ENCODE data around the gene CXorf65. TPM values are rescaled to one million over a fixed set of nuclear protein-coding genes. Genes with fewer than 3 reads are reported as not detected.

CXorf65 gene
- total RNA-seq, 2 donors from 2014 or later, result not detected

DNA sequence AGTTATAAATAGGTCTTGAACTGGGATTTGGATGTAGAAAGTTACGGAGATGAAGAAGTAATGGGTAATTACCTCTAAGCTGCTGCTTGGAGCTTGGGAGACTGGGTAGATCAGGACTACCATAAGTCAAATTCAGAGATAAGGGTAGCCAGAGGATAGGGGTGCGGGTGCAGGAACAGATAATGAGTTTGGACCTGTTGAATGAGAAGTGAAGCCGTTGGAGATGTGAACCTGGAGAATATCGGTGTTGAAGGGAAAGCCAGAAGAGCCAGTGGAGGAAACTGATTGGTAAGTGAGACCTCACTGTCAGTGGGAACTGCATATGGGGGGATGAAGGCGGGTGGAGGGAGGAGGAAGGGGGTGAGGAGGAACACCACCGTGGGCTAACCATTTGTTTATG lies 11.5 kb downstream of the CXorf65 start:
- TF ChIP-seq, protein P1, sequence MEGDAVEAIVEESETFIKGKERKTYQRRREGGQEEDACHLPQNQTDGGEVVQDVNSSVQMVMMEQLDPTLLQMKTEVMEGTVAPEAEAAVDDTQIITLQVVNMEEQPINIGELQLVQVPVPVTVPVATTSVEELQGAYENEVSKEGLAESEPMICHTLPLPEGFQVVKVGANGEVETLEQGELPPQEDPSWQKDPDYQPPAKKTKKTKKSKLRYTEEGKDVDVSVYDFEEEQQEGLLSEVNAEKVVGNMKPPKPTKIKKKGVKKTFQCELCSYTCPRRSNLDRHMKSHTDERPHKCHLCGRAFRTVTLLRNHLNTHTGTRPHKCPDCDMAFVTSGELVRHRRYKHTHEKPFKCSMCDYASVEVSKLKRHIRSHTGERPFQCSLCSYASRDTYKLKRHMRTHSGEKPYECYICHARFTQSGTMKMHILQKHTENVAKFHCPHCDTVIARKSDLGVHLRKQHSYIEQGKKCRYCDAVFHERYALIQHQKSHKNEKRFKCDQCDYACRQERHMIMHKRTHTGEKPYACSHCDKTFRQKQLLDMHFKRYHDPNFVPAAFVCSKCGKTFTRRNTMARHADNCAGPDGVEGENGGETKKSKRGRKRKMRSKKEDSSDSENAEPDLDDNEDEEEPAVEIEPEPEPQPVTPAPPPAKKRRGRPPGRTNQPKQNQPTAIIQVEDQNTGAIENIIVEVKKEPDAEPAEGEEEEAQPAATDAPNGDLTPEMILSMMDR (conservative IDR thresholded peaks at IDR 0.05), result no peak
- Histone ChIP-seq H3K9me3 (ENCODE audit: control insufficient read depth, low read length) (no peaks in the 10 kb centered on the region), H3K9ac (ENCODE audit: extremely low read depth, low read length, poor library complexity, severe bottlenecking) (peak overlapping the region; percentile 15), H3K36me3 (ENCODE audit: control insufficient read depth, insufficient read depth, low read length) (no peaks in the 10 kb centered on the region), H3K27ac (ENCODE audit: low read depth, low read length) (no peak overlapping the region), H3K27me3 (ENCODE audit: control insufficient read depth, insufficient read depth, low read length, poor library complexity, severe bottlenecking) (no peaks in the 10 kb centered on the region), H3K4me3 (ENCODE audit: low read length) (peak overlapping the region; percentile 82), H3K4me1 (ENCODE audit: control insufficient read depth, insufficient read depth, low read length) (no peaks in the 10 kb centered on the region)
- peak overlapping the region; percentile 70 for H3K4me3 Mint-ChIP-seq
- H3K4me1 Mint-ChIP-seq, result peaks cover 13% of the 10 kb centered on the region
- peaks cover 21% of the 10 kb centered on the region for H3K27me3 Mint-ChIP-seq (ENCODE audit: insufficient read depth)
- H3K27ac Mint-ChIP-seq, result no peak overlapping the region
- no peaks in the 10 kb centered on the region for H3K36me3 Mint-ChIP-seq (ENCODE audit: low read depth)
- peaks cover 55% of the 10 kb centered on the region for H3K9me3 Mint-ChIP-seq
- 43 to 47% methylated on average over 3 to 4 of the region's 6 CpGs for WGBS, 2 experiments (ENCODE audit: insufficient coverage in 1 of 2, insufficient read length in 1 of 2)
- DNase-seq, result no peak

DNA sequence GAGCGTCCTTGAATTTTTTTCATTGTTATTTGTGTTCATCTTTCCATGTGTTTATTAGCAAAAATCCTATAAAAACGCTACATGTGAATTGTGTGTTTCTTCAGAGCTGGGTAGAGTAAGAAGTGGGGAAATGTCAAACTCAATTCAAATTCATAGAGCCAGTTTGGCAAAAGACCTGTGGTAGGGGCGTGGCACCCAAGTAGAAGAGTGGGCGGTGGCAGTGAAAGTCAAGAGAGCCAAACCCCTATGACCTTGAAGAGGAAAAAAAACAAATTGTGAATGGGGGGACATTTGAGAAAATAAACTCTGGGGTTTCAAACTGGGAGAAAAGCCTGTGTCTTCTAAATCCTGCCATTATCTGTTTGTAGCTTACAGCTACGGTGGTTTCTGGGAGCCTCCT lies 15.3 kb downstream of the CXorf65 start:
- Histone ChIP-seq H3K27me3 (ENCODE audit: control insufficient read depth, insufficient read depth, low read length, poor library complexity, severe bottlenecking) (no peaks in the 10 kb centered on the region), H3K9ac (ENCODE audit: extremely low read depth, low read length, poor library complexity, severe bottlenecking) (no peak overlapping the region), H3K4me1 (ENCODE audit: control insufficient read depth, insufficient read depth, low read length) (no peaks in the 10 kb centered on the region), H3K27ac (ENCODE audit: low read depth, low read length) (no peak overlapping the region), H3K4me3 (ENCODE audit: low read length) (no peak overlapping the region), H3K36me3 (ENCODE audit: control insufficient read depth, insufficient read depth, low read length) (no peaks in the 10 kb centered on the region), H3K9me3 (ENCODE audit: control insufficient read depth, low read length) (no peaks in the 10 kb centered on the region)
- WGBS, 2 experiments (ENCODE audit: insufficient coverage in 1 of 2, insufficient read length in 1 of 2), result 88 to 100% methylated on average over 1 to 4 of the region's 5 CpGs
- H3K9me3 Mint-ChIP-seq, result peaks cover 62% of the 10 kb centered on the region
- peaks cover 12% of the 10 kb centered on the region for H3K27me3 Mint-ChIP-seq (ENCODE audit: insufficient read depth)
- no peak for DNase-seq
- no peak overlapping the region for H3K4me3 Mint-ChIP-seq
- no peaks in the 10 kb centered on the region for H3K36me3 Mint-ChIP-seq (ENCODE audit: low read depth)
- no peak overlapping the region for H3K27ac Mint-ChIP-seq
- peaks cover 3% of the 10 kb centered on the region for H3K4me1 Mint-ChIP-seq
- TF ChIP-seq, protein P1 (conservative IDR thresholded peaks at IDR 0.05), result no peak

DNA sequence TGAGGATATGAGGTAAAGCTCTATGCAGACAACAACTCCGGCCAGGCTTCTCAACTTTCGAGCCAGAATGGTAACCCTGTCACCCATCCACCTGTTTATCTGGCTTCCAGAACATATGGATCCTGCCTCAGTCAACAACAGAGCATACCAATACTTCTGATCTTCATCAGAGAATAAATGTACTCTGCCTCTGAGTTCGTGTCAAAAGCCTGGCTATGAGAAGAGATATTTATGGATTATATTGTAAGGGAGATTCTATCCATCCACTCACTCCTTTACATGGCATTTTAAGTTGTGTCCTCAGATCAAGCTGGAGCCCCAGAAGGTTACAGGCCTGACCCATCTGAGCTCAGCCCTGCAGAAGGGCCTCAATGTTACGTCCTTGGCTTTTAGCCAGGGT lies 20.6 kb downstream of the CXorf65 start:
- Histone ChIP-seq H3K27me3 (ENCODE audit: control insufficient read depth, insufficient read depth, low read length, poor library complexity, severe bottlenecking) (no peaks in the 10 kb centered on the region), H3K27ac (ENCODE audit: low read depth, low read length) (no peak overlapping the region), H3K36me3 (ENCODE audit: control insufficient read depth, insufficient read depth, low read length) (no peaks in the 10 kb centered on the region), H3K4me1 (ENCODE audit: control insufficient read depth, insufficient read depth, low read length) (no peaks in the 10 kb centered on the region), H3K9ac (ENCODE audit: extremely low read depth, low read length, poor library complexity, severe bottlenecking) (no peak overlapping the region), H3K9me3 (ENCODE audit: control insufficient read depth, low read length) (no peaks in the 10 kb centered on the region), H3K4me3 (ENCODE audit: low read length) (no peak overlapping the region)
- Mint-ChIP-seq H3K9me3 (peaks cover 33% of the 10 kb centered on the region), H3K27me3 (ENCODE audit: insufficient read depth) (no peaks in the 10 kb centered on the region), H3K36me3 (ENCODE audit: low read depth) (no peaks in the 10 kb centered on the region), H3K4me3 (no peak overlapping the region), H3K4me1 (no peaks in the 10 kb centered on the region), H3K27ac (no peak overlapping the region)
- TF ChIP-seq, protein P1 (conservative IDR thresholded peaks at IDR 0.05), result no peak
- DNase-seq, result no peak
- 80 to 90% methylated on average over 1 to 3 of the region's 4 CpGs for WGBS, 2 experiments (ENCODE audit: insufficient coverage in 1 of 2, insufficient read length in 1 of 2)

Measured in endodermal cell (in vitro differentiated cells).